Activated naive CD4-positive, alpha-beta T cell treated with anti-CD3 and anti-CD28 coated beads, Interleukin-2, amount 10 ng/mL, durations not matched to agents 7 days and 5 days (primary cell): Measurements from ENCODE around the gene FBXO24.

Source experiments
- CTCF ChIA-PET: fragments of 350-600 bp; sonication (Branson Sonifier 250); formaldehyde crosslinking; loops from one replicate; lab custom pipeline; 2021; ENCODE audit warnings: antibody characterized with exemption; lab: Charles Lee
- DNase-seq: peaks from one replicate; pipeline ENCODE4 v3.0.0-alpha.2; 2020
- H3K27ac Mint-ChIP-seq: one replicate; pipeline ENCODE4 v1.8.0; 2021; ENCODE audit warnings: mild to moderate bottlenecking, moderate library complexity, mixed read lengths
- H3K27me3 Mint-ChIP-seq: one replicate; pipeline ENCODE4 v1.8.0; 2021; ENCODE audit warnings: mild to moderate bottlenecking, mixed read lengths
- H3K36me3 Mint-ChIP-seq: one replicate; pipeline ENCODE4 v1.8.0; 2021; ENCODE audit warnings: mixed read lengths
- H3K4me1 Mint-ChIP-seq: one replicate; pipeline ENCODE4 v1.8.0; 2021; ENCODE audit warnings: mixed read lengths
- H3K4me3 Mint-ChIP-seq: one replicate; pipeline ENCODE4 v1.8.0; 2021; ENCODE audit warnings: mild to moderate bottlenecking, moderate library complexity, mixed read lengths
- H3K9me3 Mint-ChIP-seq: one replicate; pipeline ENCODE4 v1.8.0; 2021; ENCODE audit warnings: mixed read lengths

The FBXO24 gene

GRCh38 chr7:100600730-100601038, 14.6 kb downstream of the FBXO24 start:
- no peaks in the 10 kb centered on the region for H3K36me3 Mint-ChIP-seq

GRCh38 chr7:100602889-100603725, 17.0 kb downstream of the FBXO24 start:
- H3K9me3 Mint-ChIP-seq = no peaks in the 10 kb centered on the region
- no peak for DNase-seq
- CTCF ChIA-PET = interaction anchor here (1.1 to 1.7 kb wide), 2 partner anchors 31 to 102 kb away, joined by 3 to 5 read pairs; partner anchors contain the start of gene POP7
- H3K4me1 Mint-ChIP-seq = peaks cover 41% of the 10 kb centered on the region
- no peaks in the 10 kb centered on the region for H3K36me3 Mint-ChIP-seq
- no peak overlapping the region for H3K27ac Mint-ChIP-seq
- peak overlapping the region; percentile 88 for H3K4me3 Mint-ChIP-seq
- peaks cover 70% of the 10 kb centered on the region for H3K27me3 Mint-ChIP-seq

More at GRCh38 chr7:100600730-100601038, 14.6 kb downstream of the FBXO24 start:
- CTCF ChIA-PET = no interaction called here
- no peak overlapping the region for H3K27ac Mint-ChIP-seq
- H3K9me3 Mint-ChIP-seq = no peaks in the 10 kb centered on the region
- no peak overlapping the region for H3K4me3 Mint-ChIP-seq
- no peak for DNase-seq
- H3K4me1 Mint-ChIP-seq = peaks cover 31% of the 10 kb centered on the region
- peaks cover 57% of the 10 kb centered on the region for H3K27me3 Mint-ChIP-seq

- H3K27ac Mint-ChIP-seq = peak overlapping the region; percentile 87
These were observed 17.5 kb downstream of the FBXO24 start for GRCh38 chr7:100603726-100604027.

GRCh38 chr7:100604028-100604975, 18.2 kb downstream of the FBXO24 start:
- H3K36me3 Mint-ChIP-seq = no peaks in the 10 kb centered on the region
- peak overlapping the region; percentile 87 for H3K27ac Mint-ChIP-seq
- CTCF ChIA-PET = interaction anchor here (0.7 to 1.8 kb wide), 6 partner anchors 17 to 87 kb away, joined by 3 to 6 read pairs (median 4); no protein-coding TSS in a partner anchor
- H3K27me3 Mint-ChIP-seq = peaks cover 72% of the 10 kb centered on the region
- H3K9me3 Mint-ChIP-seq = no peaks in the 10 kb centered on the region
- H3K4me3 Mint-ChIP-seq = peak overlapping the region; percentile 88
- peaks cover 34% of the 10 kb centered on the region for H3K4me1 Mint-ChIP-seq
- peak; percentile 88 for DNase-seq

More at GRCh38 chr7:100603726-100604027, 17.5 kb downstream of the FBXO24 start:
- H3K4me3 Mint-ChIP-seq = peak overlapping the region; percentile 88
- no peak for DNase-seq
- peaks cover 36% of the 10 kb centered on the region for H3K4me1 Mint-ChIP-seq
- no peaks in the 10 kb centered on the region for H3K9me3 Mint-ChIP-seq
- CTCF ChIA-PET = interaction anchor here (1.1 to 1.7 kb wide), 2 partner anchors 31 to 102 kb away, joined by 3 to 5 read pairs; partner anchors contain the start of gene POP7
- peaks cover 73% of the 10 kb centered on the region for H3K27me3 Mint-ChIP-seq
- no peaks in the 10 kb centered on the region for H3K36me3 Mint-ChIP-seq

GRCh38 chr7:100604976-100605911, 19.1 kb downstream of the FBXO24 start:
- DNase-seq = peak; percentile 71
- Mint-ChIP-seq H3K9me3 (no peaks in the 10 kb centered on the region), H3K27ac (peak overlapping the region; percentile 79), H3K4me3 (peak overlapping the region; percentile 88), H3K36me3 (no peaks in the 10 kb centered on the region), H3K27me3 (peaks cover 65% of the 10 kb centered on the region), H3K4me1 (peaks cover 34% of the 10 kb centered on the region)
- CTCF ChIA-PET = interaction anchor here (0.6 to 1.8 kb wide), 7 partner anchors 18 to 86 kb away, joined by 3 to 6 read pairs (median 4); no protein-coding TSS in a partner anchor

GRCh38 chr7:100606313-100606712, 20.2 kb downstream of the FBXO24 start:
- H3K9me3 Mint-ChIP-seq = no peaks in the 10 kb centered on the region
- peaks cover 40% of the 10 kb centered on the region for H3K4me1 Mint-ChIP-seq
- H3K27me3 Mint-ChIP-seq = peaks cover 68% of the 10 kb centered on the region
- no peak for DNase-seq
- no peaks in the 10 kb centered on the region for H3K36me3 Mint-ChIP-seq
- H3K27ac Mint-ChIP-seq = no peak overlapping the region
- CTCF ChIA-PET = interaction anchor here (1.2 to 1.8 kb wide), 3 partner anchors 23 to 145 kb away, joined by 4 to 6 read pairs (median 5); no protein-coding TSS in a partner anchor
- peak overlapping the region; percentile 88 for H3K4me3 Mint-ChIP-seq

- no peaks in the 10 kb centered on the region for H3K9me3 Mint-ChIP-seq
- peaks cover 60% of the 10 kb centered on the region for H3K27me3 Mint-ChIP-seq
- peak overlapping the region; percentile 27 for H3K4me3 Mint-ChIP-seq
- no peak for DNase-seq
- no peak overlapping the region for H3K27ac Mint-ChIP-seq
- no peaks in the 10 kb centered on the region for H3K36me3 Mint-ChIP-seq
- H3K4me1 Mint-ChIP-seq = peaks cover 40% of the 10 kb centered on the region
- CTCF ChIA-PET = interaction anchor here (1.2 kb wide), 1 partner anchor 146 kb away, joined by 5 read pairs; no protein-coding TSS in a partner anchor
These were observed 21.0 kb downstream of the FBXO24 start for GRCh38 chr7:100607111-100607510.

DNA sequence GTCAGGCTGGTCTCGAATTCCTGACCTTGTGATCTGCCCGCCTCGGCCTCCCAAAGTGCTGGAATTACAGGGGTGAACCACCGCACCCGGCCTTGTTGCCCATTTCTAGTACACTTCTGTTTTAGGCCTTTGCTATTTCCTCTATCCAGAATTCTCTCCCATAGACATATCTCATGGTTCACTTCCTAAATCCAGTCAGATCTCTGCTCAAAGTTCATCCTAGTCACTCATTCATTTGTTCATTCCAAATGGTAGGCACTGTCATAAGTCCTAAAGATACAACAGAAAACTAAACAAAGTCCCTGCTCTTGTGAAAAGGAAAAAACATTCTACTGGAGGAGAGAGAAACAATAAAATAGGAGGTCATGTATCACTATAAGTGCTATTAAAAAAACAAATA, 23.8 kb downstream of the FBXO24 start:
- H3K27ac Mint-ChIP-seq = no peak overlapping the region
- DNase-seq = no peak
- H3K27me3 Mint-ChIP-seq = peaks cover 41% of the 10 kb centered on the region
- peaks cover 8% of the 10 kb centered on the region for H3K36me3 Mint-ChIP-seq
- peak overlapping the region; percentile 2 for H3K4me3 Mint-ChIP-seq
- peaks cover 44% of the 10 kb centered on the region for H3K4me1 Mint-ChIP-seq
- no peaks in the 10 kb centered on the region for H3K9me3 Mint-ChIP-seq
- CTCF ChIA-PET = no interaction called here

DNA sequence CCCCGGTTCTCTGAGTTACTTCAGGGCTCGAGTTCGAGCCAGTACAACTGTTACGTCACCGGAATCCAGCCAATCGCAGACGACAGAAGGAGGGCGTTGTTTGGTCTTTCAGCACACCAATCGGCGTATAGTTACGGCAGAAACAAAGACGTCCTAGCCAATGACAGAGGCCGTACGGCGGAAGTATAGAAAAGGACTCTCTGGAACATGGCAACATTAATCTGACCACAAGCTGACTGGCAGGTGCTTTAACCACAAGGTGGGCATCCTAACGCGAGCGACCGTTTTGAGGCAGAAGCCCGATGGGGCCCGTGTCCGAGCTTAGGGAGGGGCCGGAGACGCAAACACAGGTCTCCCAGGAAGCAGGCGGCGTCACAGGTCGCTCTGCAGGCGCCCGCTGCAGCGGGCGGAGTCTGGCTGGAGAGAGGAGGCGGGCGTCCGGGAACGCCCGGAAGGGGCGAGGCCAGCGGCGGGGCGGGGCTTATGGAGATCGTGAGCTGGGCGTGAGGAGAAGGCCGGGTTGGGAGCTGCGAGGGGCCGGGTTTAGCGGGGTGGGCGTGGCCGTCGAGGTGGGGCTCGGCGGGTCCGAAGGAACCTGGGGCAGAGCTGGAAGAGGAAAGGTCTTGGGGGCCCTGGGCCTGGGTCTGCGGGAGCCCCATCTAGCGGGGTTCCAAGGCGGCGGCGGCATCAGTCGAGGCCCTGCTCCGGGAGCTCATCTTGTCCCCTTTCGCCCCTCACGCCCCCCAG, 26.0 kb downstream of the FBXO24 start, which contains the start of gene MOSPD3:
TSS of gene MOSPD3 (plus strand) at position 558 of the 747 bp plus-strand sequence. CDS start 252 bp downstream, outside the sequence.
- no peaks in the 10 kb centered on the region for H3K9me3 Mint-ChIP-seq
- peaks cover 21% of the 10 kb centered on the region for H3K36me3 Mint-ChIP-seq
- H3K27ac Mint-ChIP-seq = peak within 1 kb of the TSS; percentile 99
- H3K27me3 Mint-ChIP-seq = peaks cover 22% of the 10 kb centered on the region
- CTCF ChIA-PET = interaction anchor here (0.8 to 3.1 kb wide), 8 partner anchors 15 to 129 kb away, joined by 3 to 22 read pairs (median 4); partner anchors contain the start of genes GIGYF1 and LRCH4
- peak; percentile 99 for DNase-seq
- peaks cover 38% of the 10 kb centered on the region for H3K4me1 Mint-ChIP-seq
- H3K4me3 Mint-ChIP-seq = peak within 1 kb of the TSS; percentile 91

GRCh38 chr7:100612730-100613390, 26.7 kb downstream of the FBXO24 start:
- H3K27ac Mint-ChIP-seq = peak overlapping the region; percentile 99
- CTCF ChIA-PET = interaction anchor here (0.5 to 3.1 kb wide), 9 partner anchors 14 to 101 kb away, joined by 3 to 22 read pairs (median 3); partner anchors contain the start of genes GIGYF1 and LRCH4
- DNase-seq = peak; percentile 58
- peaks cover 21% of the 10 kb centered on the region for H3K36me3 Mint-ChIP-seq
- H3K4me1 Mint-ChIP-seq = peaks cover 33% of the 10 kb centered on the region
- H3K9me3 Mint-ChIP-seq = no peaks in the 10 kb centered on the region
- H3K27me3 Mint-ChIP-seq = peaks cover 15% of the 10 kb centered on the region
- H3K4me3 Mint-ChIP-seq = peak overlapping the region; percentile 91

DNA sequence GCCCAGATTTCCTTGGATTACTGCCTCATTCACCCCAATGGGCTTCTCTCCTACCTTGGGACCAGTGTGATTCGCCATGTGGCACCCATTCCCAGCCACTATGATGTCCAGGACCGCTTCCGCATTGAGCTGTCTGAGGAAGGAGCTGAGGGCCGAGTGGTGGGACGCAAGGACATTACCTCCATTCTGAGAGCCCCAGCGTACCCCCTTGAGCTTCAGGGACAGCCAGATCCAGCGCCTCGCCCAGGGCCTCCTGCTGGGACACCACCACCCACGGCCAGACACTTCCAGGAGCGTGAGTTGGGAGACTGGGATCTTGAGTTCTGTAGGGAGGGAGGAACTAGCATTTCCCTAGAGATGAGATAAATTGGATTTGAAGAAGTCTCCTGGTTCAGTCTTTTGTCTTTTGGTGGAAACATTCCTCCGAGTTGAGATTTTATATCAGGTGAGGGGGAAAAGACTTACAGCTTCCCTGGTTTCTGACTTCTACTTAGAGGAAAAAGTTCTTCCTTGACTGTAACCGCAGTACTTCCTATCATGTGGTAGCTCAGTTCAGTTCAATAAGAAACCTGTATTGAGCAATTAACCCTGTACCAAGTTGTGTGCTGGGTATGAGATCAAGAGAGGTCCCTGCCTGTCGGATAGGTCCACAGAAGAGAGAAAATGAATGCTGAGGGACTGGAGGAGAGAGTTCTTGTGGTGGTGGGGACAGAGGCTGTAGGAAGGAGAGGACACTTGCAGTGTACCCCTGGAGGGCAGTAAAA, 27.5 kb downstream of the FBXO24 start:
- Mint-ChIP-seq H3K27me3 (peaks cover 10% of the 10 kb centered on the region), H3K4me3 (peak overlapping the region; percentile 91), H3K9me3 (no peaks in the 10 kb centered on the region), H3K4me1 (peaks cover 33% of the 10 kb centered on the region), H3K27ac (peak overlapping the region; percentile 14), H3K36me3 (peaks cover 21% of the 10 kb centered on the region)
- CTCF ChIA-PET = interaction anchor here (0.7 to 3.1 kb wide), 7 partner anchors 15 to 102 kb away, joined by 3 to 22 read pairs (median 4); partner anchors contain the start of gene GIGYF1
- no peak for DNase-seq
